GM18861 (cell line): ENCODE data around the gene TMEM41A.
"Not testable (repeated sequence)": the region's sequence is repeated elsewhere in the genome, so short reads cannot be mapped to it uniquely, and the experiment has no call there.

Source experiments
- ATAC-seq: cut with Tn5 transposase; IDR thresholded peaks from one replicate; pipeline ENCODE4 v1.9.1; 2021; ENCODE audit not compliant: unreplicated experiment

Gene TMEM41A

GRCh38 chr3:185489462-185489861 lies 9.4 kb downstream of the TMEM41A start:
- ATAC-seq, result no peak

- no peak for ATAC-seq
Measured at GRCh38 chr3:185488465-185488864, 10.4 kb downstream of the TMEM41A start.

- ATAC-seq, result no peak
Measured at GRCh38 chr3:185486394-185486793, 12.4 kb downstream of the TMEM41A start.

- ATAC-seq, result no peak
Measured at GRCh38 chr3:185484296-185484695, 14.5 kb downstream of the TMEM41A start.

GRCh38 chr3:185479373-185479945 lies 19.4 kb downstream of the TMEM41A start:
- no peak for ATAC-seq

GRCh38 chr3:185477316-185477715 lies 21.5 kb downstream of the TMEM41A start:
- no peak for ATAC-seq

- not testable (repeated sequence) for ATAC-seq
Measured at GRCh38 chr3:185474922-185475321, 23.9 kb downstream of the TMEM41A start.

GRCh38 chr3:185473290-185473815 lies 25.5 kb downstream of the TMEM41A start:
- no peak for ATAC-seq

GRCh38 chr3:185470323-185470722 lies 28.5 kb downstream of the TMEM41A start:
- no peak for ATAC-seq

- no peak for ATAC-seq
Measured at GRCh38 chr3:185469542-185469941, 29.3 kb downstream of the TMEM41A start.

- ATAC-seq, result not testable (repeated sequence)
Measured at GRCh38 chr3:185466123-185466522, 32.7 kb downstream of the TMEM41A start.

- ATAC-seq, result no peak
Measured at GRCh38 chr3:185465471-185465870, 33.4 kb downstream of the TMEM41A start.

- ATAC-seq, result no peak
Measured at GRCh38 chr3:185460719-185461350, 38.0 kb downstream of the TMEM41A start.

GRCh38 chr3:185460309-185460708 lies 38.5 kb downstream of the TMEM41A start:
- ATAC-seq, result no peak

GRCh38 chr3:185457376-185457775 lies 41.5 kb downstream of the TMEM41A start:
- ATAC-seq, result no peak

GRCh38 chr3:185451432-185451831 lies 47.4 kb downstream of the TMEM41A start:
- ATAC-seq, result not testable (repeated sequence)

- no peak for ATAC-seq
Measured at GRCh38 chr3:185448107-185448506, 50.7 kb downstream of the TMEM41A start.

GRCh38 chr3:185444329-185444728 lies 54.5 kb downstream of the TMEM41A start:
- ATAC-seq, result no peak

GRCh38 chr3:185442031-185442430 lies 56.8 kb downstream of the TMEM41A start:
- no peak for ATAC-seq

GRCh38 chr3:185439745-185440466 lies 58.9 kb downstream of the TMEM41A start:
- ATAC-seq, result no peak
